Endothelial cell of umbilical vein (primary cell): Measurements from ENCODE around the gene EYS.
A peak's percentile ranks its signal among the peaks of the same experiment; 100 is the strongest.
"Not testable (repeated sequence)": the region's sequence is repeated elsewhere in the genome, so short reads cannot be mapped to it uniquely, and the experiment has no call there.

ENCODE experiments used
- CTCF ChIP-seq, 2 donors: IDR thresholded peaks; 1 replicate in 1 of 2; 2 replicates in 1 of 2; pipeline ENCODE4 v1.5.1; 2011; ENCODE audit warnings: low read length in 2 of 2, mild to moderate bottlenecking in 2 of 2, moderate library complexity in 2 of 2, control low read depth in 1 of 2, inconsistent platforms in 1 of 2, low read depth in 1 of 2; ENCODE audit not compliant: insufficient read depth in 1 of 2; ENCODE audit errors: extremely low read depth in 1 of 2
- FOS ChIP-seq: IDR thresholded peaks from 2 replicates; pipeline ENCODE4 v1.6.1; 2011; ENCODE audit warnings: mild to moderate bottlenecking, low read length, moderate library complexity, borderline replicate concordance; ENCODE audit not compliant: insufficient read depth
- MYC ChIP-seq: IDR thresholded peaks from one replicate; pipeline ENCODE4 v1.6.1; 2011; ENCODE audit warnings: mild to moderate bottlenecking, low read depth, low read length
- POLR2A ChIP-seq: IDR thresholded peaks from 2 replicates; pipeline ENCODE4 v1.6.1; 2012; ENCODE audit warnings: low read depth, mild to moderate bottlenecking, control low read depth, low read length

GRCh38 chr6:64469405-64469804 is 1237.6 kb downstream of the EYS start:
- TF ChIP-seq MYC, FOS, POLR2A: not testable (repeated sequence)
- TF ChIP-seq CTCF (IDR thresholded peaks at IDR 0.05; ENCODE audit: extremely low read depth in 1 of 2, insufficient read depth in 1 of 2, low read depth in 1 of 2, low read length in 2 of 2), result peak; percentile 29 to 49
